GM23248 (cell line): ENCODE data around the gene DCDC1. TPM values are rescaled to one million over a fixed set of nuclear protein-coding genes. Genes with fewer than 3 reads are reported as not detected.

Experiments used
- DNase-seq: peaks from one replicate; pipeline ENCODE4 v3.0.0-alpha.2; 2015
- H2AFZ ChIP-seq: fragments of 200-600 bp; sonication (generic); 2 replicates; pipeline ENCODE4 v1.6.1; 2016; ENCODE audit warnings: antibody characterized with exemption
- H3F3A ChIP-seq: fragments of 200-600 bp; sonication (generic); 2 replicates; pipeline ENCODE4 v1.6.1; 2016; ENCODE audit warnings: mild to moderate bottlenecking, antibody characterized with exemption, mixed run types; ENCODE audit not compliant: insufficient read depth
- H3K27ac ChIP-seq: fragments of 200-600 bp; sonication (generic); 2 replicates; pipeline ENCODE4 v1.5.1; 2016; ENCODE audit warnings: mild to moderate bottlenecking
- H3K27me3 ChIP-seq: fragments of 200-600 bp; sonication (generic); replicated peaks from 2 replicates; pipeline ENCODE4 v1.6.1; 2016; ENCODE audit warnings: mild to moderate bottlenecking; ENCODE audit not compliant: insufficient read depth
- H3K36me3 ChIP-seq: fragments of 200-600 bp; sonication (generic); 2 replicates; pipeline ENCODE4 v1.6.1; 2016; ENCODE audit warnings: low read depth, mild to moderate bottlenecking
- H3K4me1 ChIP-seq: fragments of 200-600 bp; sonication (generic); 2 replicates; pipeline ENCODE4 v1.6.1; 2016; ENCODE audit warnings: mild to moderate bottlenecking; ENCODE audit not compliant: insufficient read depth
- H3K4me2 ChIP-seq: fragments of 200-600 bp; sonication (generic); one replicate; pipeline ENCODE4 v1.6.1; 2016; ENCODE audit warnings: mild to moderate bottlenecking; ENCODE audit not compliant: unreplicated experiment
- H3K4me3 ChIP-seq: fragments of 200-600 bp; sonication (generic); 2 replicates; pipeline ENCODE4 v1.5.1; 2016; ENCODE audit warnings: mild to moderate bottlenecking
- H3K79me2 ChIP-seq: fragments of 200-600 bp; sonication (generic); 2 replicates; pipeline ENCODE4 v1.6.1; 2016; ENCODE audit warnings: mild to moderate bottlenecking; ENCODE audit not compliant: insufficient read depth
- H3K9ac ChIP-seq: fragments of 200-600 bp; sonication (generic); 2 replicates; pipeline ENCODE4 v1.6.1; 2016; ENCODE audit warnings: mild to moderate bottlenecking
- H3K9me2 ChIP-seq: fragments of 200-600 bp; sonication (generic); 2 replicates; pipeline ENCODE4 v1.6.1; 2016; ENCODE audit warnings: mixed run types, mild to moderate bottlenecking, moderate library complexity; ENCODE audit not compliant: insufficient read depth
- H3K9me3 ChIP-seq: fragments of 200-600 bp; sonication (generic); one replicate; pipeline ENCODE4 v1.6.1; 2017; ENCODE audit warnings: low read depth
- H4K20me1 ChIP-seq: fragments of 200-600 bp; sonication (generic); 2 replicates; pipeline ENCODE4 v1.6.0; 2016; ENCODE audit not compliant: insufficient read depth
- EZH2 ChIP-seq: fragments of 200-600 bp; sonication (generic); IDR thresholded peaks from 2 replicates; pipeline ENCODE4 v1.6.1; 2018; ENCODE audit warnings: antibody characterized with exemption, mild to moderate bottlenecking; ENCODE audit not compliant: insufficient read depth, poor library complexity, severe bottlenecking
- EZH2phosphoT487 ChIP-seq: fragments of 200-600 bp; sonication (generic); IDR thresholded peaks from 2 replicates; pipeline ENCODE4 v1.6.1; 2018; ENCODE audit warnings: antibody characterized with exemption, moderate library complexity, mild to moderate bottlenecking, low read depth; ENCODE audit not compliant: insufficient read depth
- WGBS, 2 experiments: methylation state at CpG; one replicate each; pipeline ENCODE4 v1.1.6; 2015 to 2017; ENCODE audit warnings: low lambda C conversion rate in 2 of 2, low coverage in 1 of 2; ENCODE audit errors: missing lambda C conversion rate in 2 of 2; 5-methylcytosine and 5-hydroxymethylcytosine counted together
- in situ Hi-C: fragments of 300-500 bp; cut with MboI; formaldehyde crosslinking; loops from 2 replicates; pipeline ENCODE4 v1.15.0; 2020
- polyA plus RNA-seq: library from polyadenylated mRNA; unstranded; fragments of >200 nt; fragmentation: Nextera tagmentation; extraction: Ambion mirVana; gene quantifications from 2 replicates; pipeline ENCODE4 v1.2.1, GENCODE V29; 2016
- total RNA-seq: library from RNA; depleted of rRNA; stranded (reverse); fragments of >200 nt; shearing (Covaris generic); gene quantifications from 2 replicates; pipeline ENCODE4 v1.2.3, GENCODE V29; 2014

Gene DCDC1
- total and polyA plus RNA-seq, 2 experiments from 2014 or later, result not detected

- DNase-seq, result no peak
- no peaks in the 10 kb centered on the region for H3K4me1 ChIP-seq
- no peak overlapping the region for H2AFZ ChIP-seq
- no peak for TF ChIP-seq EZH2
- no peak for TF ChIP-seq EZH2phosphoT487
- H4K20me1 ChIP-seq, result no peaks in the 10 kb centered on the region
- H3K36me3 ChIP-seq, result no peaks in the 10 kb centered on the region
- in situ Hi-C loops, result no loop called here
- H3K9me3 ChIP-seq, result no peaks in the 10 kb centered on the region
- no peak overlapping the region for H3K9ac ChIP-seq
- H3K4me2 ChIP-seq, result no peak overlapping the region
- no peaks in the 10 kb centered on the region for H3K79me2 ChIP-seq
- no peak overlapping the region for H3K4me3 ChIP-seq
- H3K27me3 ChIP-seq, result no peaks in the 10 kb centered on the region
- no peak overlapping the region for H3K27ac ChIP-seq
- H3F3A ChIP-seq, result no peaks in the 10 kb centered on the region
- no peaks in the 10 kb centered on the region for H3K9me2 ChIP-seq
- 24 to 29% methylated on average over 4 of the region's 4 CpGs for WGBS, 2 experiments
Observed at GRCh38 chr11:31019786-31020185, 349.8 kb downstream of the DCDC1 start.

- DNase-seq, result no peak
- TF ChIP-seq EZH2phosphoT487, result no peak
- Histone ChIP-seq H3K4me3 (no peak overlapping the region), H3K27me3 (no peaks in the 10 kb centered on the region), H3K4me2 (no peak overlapping the region), H4K20me1 (no peaks in the 10 kb centered on the region), H3K27ac (no peak overlapping the region), H3F3A (no peaks in the 10 kb centered on the region), H3K9ac (no peak overlapping the region), H3K36me3 (no peaks in the 10 kb centered on the region), H3K4me1 (no peaks in the 10 kb centered on the region), H3K9me3 (no peaks in the 10 kb centered on the region), H3K9me2 (no peaks in the 10 kb centered on the region), H2AFZ (no peak overlapping the region), H3K79me2 (no peaks in the 10 kb centered on the region)
- in situ Hi-C loops, result no loop called here
- WGBS, 2 experiments, result 27 to 39% methylated on average over 1 of the region's 1 CpG
Observed at GRCh38 chr11:31005202-31005601, 364.3 kb downstream of the DCDC1 start.

DNA sequence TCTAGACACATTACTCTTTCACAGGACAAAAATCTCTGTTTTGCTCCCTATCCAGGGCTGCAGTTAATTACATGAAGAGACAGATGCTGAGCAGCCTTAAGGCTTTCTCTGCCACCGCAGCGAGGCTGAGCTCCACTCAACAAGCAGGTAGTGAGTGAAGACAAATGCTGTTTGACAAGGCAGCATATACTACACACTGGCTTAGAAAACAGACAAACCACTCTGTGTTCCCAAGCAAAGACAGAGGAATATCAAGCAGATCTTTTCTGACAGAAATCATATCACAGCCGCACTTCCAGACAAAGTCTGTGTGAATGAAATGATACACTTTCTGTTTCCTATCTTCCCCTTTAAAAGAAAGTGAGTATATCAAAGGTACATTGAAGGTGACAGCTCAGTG lies 368.1 kb downstream of the DCDC1 start:
- Histone ChIP-seq H2AFZ (no peak overlapping the region), H3K4me1 (no peaks in the 10 kb centered on the region), H3K27ac (no peak overlapping the region), H3K27me3 (no peaks in the 10 kb centered on the region), H3F3A (no peaks in the 10 kb centered on the region), H3K9me3 (no peaks in the 10 kb centered on the region), H3K79me2 (no peaks in the 10 kb centered on the region), H3K9ac (no peak overlapping the region), H4K20me1 (no peaks in the 10 kb centered on the region), H3K9me2 (no peaks in the 10 kb centered on the region), H3K4me3 (no peak overlapping the region), H3K4me2 (no peak overlapping the region), H3K36me3 (no peaks in the 10 kb centered on the region)
- WGBS, 2 experiments, result 0 to 2% methylated on average over 3 of the region's 3 CpGs
- DNase-seq, result no peak
- no peak for TF ChIP-seq EZH2phosphoT487
- TF ChIP-seq EZH2, result no peak
- in situ Hi-C loops, result no loop called here

DNA sequence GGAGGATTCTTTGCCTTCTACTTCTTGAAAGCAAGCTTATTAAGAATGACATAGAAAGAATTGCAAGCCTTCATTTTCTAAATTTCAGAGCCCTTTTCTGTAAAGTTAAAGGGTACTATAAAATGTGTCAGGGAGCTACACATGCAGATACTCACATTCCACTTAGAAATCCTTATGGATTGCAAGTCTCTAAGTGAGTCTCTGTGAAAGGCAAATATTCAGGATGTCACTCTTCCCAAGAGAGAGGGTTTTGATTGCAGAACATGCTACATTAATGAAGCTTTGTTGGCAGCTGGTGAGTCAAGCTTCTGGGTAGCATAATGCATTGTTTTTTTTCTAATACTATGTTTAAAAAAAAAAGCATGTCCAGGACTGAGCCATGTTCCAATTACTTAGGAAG lies 369.2 kb downstream of the DCDC1 start:
- TF ChIP-seq EZH2phosphoT487 (no peak), EZH2 (no peak)
- Histone ChIP-seq H3K4me2 (no peak overlapping the region), H3K36me3 (no peaks in the 10 kb centered on the region), H3F3A (no peaks in the 10 kb centered on the region), H3K4me1 (no peaks in the 10 kb centered on the region), H3K79me2 (no peaks in the 10 kb centered on the region), H3K4me3 (no peak overlapping the region), H3K27ac (no peak overlapping the region), H3K9me3 (no peaks in the 10 kb centered on the region), H3K9ac (no peak overlapping the region), H3K9me2 (no peaks in the 10 kb centered on the region), H3K27me3 (no peaks in the 10 kb centered on the region), H2AFZ (no peak overlapping the region), H4K20me1 (no peaks in the 10 kb centered on the region)
- in situ Hi-C loops, result no loop called here
- DNase-seq, result no peak

DNA sequence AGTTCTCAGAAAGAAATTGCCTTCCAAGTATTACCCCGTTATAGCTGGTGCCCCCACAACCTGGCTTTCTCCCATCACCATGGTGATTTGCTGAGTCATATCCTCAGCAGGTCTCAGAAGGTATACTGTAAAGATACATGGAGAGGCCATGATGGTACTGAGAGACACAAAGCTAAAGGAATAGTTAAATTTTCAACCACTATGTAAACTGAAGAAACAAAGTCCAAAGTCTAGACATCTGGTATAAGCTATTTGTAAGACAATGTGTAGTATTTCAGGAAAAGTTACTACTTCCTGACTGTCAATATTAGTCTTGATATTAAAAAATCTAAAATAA lies 377.1 kb downstream of the DCDC1 start:
- no peak overlapping the region for H2AFZ ChIP-seq
- no peaks in the 10 kb centered on the region for H3K79me2 ChIP-seq
- H3K9me3 ChIP-seq, result no peaks in the 10 kb centered on the region
- no peaks in the 10 kb centered on the region for H3K27me3 ChIP-seq
- no peak for DNase-seq
- WGBS, 2 experiments, result 33 to 55% methylated on average over 1 of the region's 1 CpG
- in situ Hi-C loops, result no loop called here
- H3F3A ChIP-seq, result no peaks in the 10 kb centered on the region
- no peaks in the 10 kb centered on the region for H3K4me1 ChIP-seq
- no peaks in the 10 kb centered on the region for H3K36me3 ChIP-seq
- no peaks in the 10 kb centered on the region for H3K9me2 ChIP-seq
- TF ChIP-seq EZH2 (no peak), EZH2phosphoT487 (no peak)
- H3K4me2 ChIP-seq, result no peak overlapping the region
- H3K27ac ChIP-seq, result no peak overlapping the region
- no peak overlapping the region for H3K9ac ChIP-seq
- H4K20me1 ChIP-seq, result no peaks in the 10 kb centered on the region
- no peak overlapping the region for H3K4me3 ChIP-seq
